Glutamatergic neuron (in vitro differentiated cells): Measurements from ENCODE around the gene TXN2. TPM values are rescaled to one million over a fixed set of nuclear protein-coding genes. Genes with fewer than 3 reads are reported as not detected.

Source experiments
- DNase-seq: peaks from one replicate; pipeline ENCODE4 v3.0.0; 2022
- H3K27ac Mint-ChIP-seq: one replicate; pipeline ENCODE4 v1.8.0; 2020; ENCODE audit warnings: mild to moderate bottlenecking, mixed read lengths, inconsistent platforms; ENCODE audit not compliant: unreplicated experiment
- H3K27me3 Mint-ChIP-seq: one replicate; pipeline ENCODE4 v1.8.0; 2020; ENCODE audit warnings: mild to moderate bottlenecking, moderate library complexity, mixed read lengths, inconsistent platforms; ENCODE audit not compliant: unreplicated experiment
- H3K36me3 Mint-ChIP-seq: one replicate; pipeline ENCODE4 v1.8.0; 2020; ENCODE audit warnings: mild to moderate bottlenecking, mixed read lengths, inconsistent platforms; ENCODE audit not compliant: unreplicated experiment
- H3K4me1 Mint-ChIP-seq: one replicate; pipeline ENCODE4 v1.8.0; 2020; ENCODE audit warnings: mild to moderate bottlenecking, low read depth, mixed read lengths, inconsistent platforms; ENCODE audit not compliant: unreplicated experiment
- H3K4me3 Mint-ChIP-seq: one replicate; pipeline ENCODE4 v1.8.0; 2020; ENCODE audit warnings: mild to moderate bottlenecking, mixed read lengths, inconsistent platforms; ENCODE audit not compliant: unreplicated experiment
- H3K9me3 Mint-ChIP-seq: one replicate; pipeline ENCODE4 v1.8.0; 2020; ENCODE audit warnings: mild to moderate bottlenecking, moderate library complexity, mixed read lengths, inconsistent platforms; ENCODE audit not compliant: unreplicated experiment
- CTCF ChIP-seq: fragments of 200-600 bp; sonication (generic); IDR thresholded peaks from one replicate; pipeline ENCODE4 v1.5.0; 2021; ENCODE audit not compliant: partially characterized antibody, unreplicated experiment
- total RNA-seq: library from RNA; stranded (reverse); fragmentation: NEBNext Ultra II Directional; extraction: Animal tissue kit (Norgen Biotek cat#: 25700); gene quantifications from one replicate; pipeline ENCODE4 v1.2.1, GENCODE V29; 2021; ENCODE audit not compliant: unreplicated experiment

TXN2 gene
- total RNA-seq, 1 donor from 2014 or later: 66.1 TPM

- no peak overlapping the region for H3K27ac Mint-ChIP-seq
- no peaks in the 10 kb centered on the region for H3K36me3 Mint-ChIP-seq
- no peak for DNase-seq
- H3K4me3 Mint-ChIP-seq: no peak overlapping the region
- peaks cover 11% of the 10 kb centered on the region for H3K9me3 Mint-ChIP-seq
- TF ChIP-seq CTCF: no peak
- H3K27me3 Mint-ChIP-seq: peaks cover 7% of the 10 kb centered on the region
- H3K4me1 Mint-ChIP-seq: peaks cover 7% of the 10 kb centered on the region
These were observed 45.7 kb downstream of the TXN2 start for GRCh38 chr22:36435516-36436415.

- H3K27ac Mint-ChIP-seq: no peak overlapping the region
- peaks cover 7% of the 10 kb centered on the region for H3K27me3 Mint-ChIP-seq
- TF ChIP-seq CTCF: no peak
- no peaks in the 10 kb centered on the region for H3K36me3 Mint-ChIP-seq
- peaks cover 7% of the 10 kb centered on the region for H3K9me3 Mint-ChIP-seq
- no peaks in the 10 kb centered on the region for H3K4me1 Mint-ChIP-seq
- no peak for DNase-seq
- H3K4me3 Mint-ChIP-seq: no peak overlapping the region
These were observed 47.9 kb downstream of the TXN2 start for GRCh38 chr22:36433318-36434231.

GRCh38 chr22:36432592-36433317, 48.7 kb downstream of the TXN2 start:
- peaks cover 7% of the 10 kb centered on the region for H3K9me3 Mint-ChIP-seq
- no peaks in the 10 kb centered on the region for H3K4me1 Mint-ChIP-seq
- H3K36me3 Mint-ChIP-seq: no peaks in the 10 kb centered on the region
- no peak for DNase-seq
- H3K27ac Mint-ChIP-seq: no peak overlapping the region
- TF ChIP-seq CTCF: no peak
- no peak overlapping the region for H3K4me3 Mint-ChIP-seq
- H3K27me3 Mint-ChIP-seq: peaks cover 7% of the 10 kb centered on the region

GRCh38 chr22:36431977-36432376, 49.5 kb downstream of the TXN2 start:
- DNase-seq: no peak
- Mint-ChIP-seq H3K4me1 (no peaks in the 10 kb centered on the region), H3K9me3 (peaks cover 7% of the 10 kb centered on the region), H3K27me3 (peaks cover 7% of the 10 kb centered on the region), H3K27ac (no peak overlapping the region), H3K36me3 (no peaks in the 10 kb centered on the region), H3K4me3 (no peak overlapping the region)
- no peak for TF ChIP-seq CTCF
